ENCODE results near the gene ANTXR2.

GRCh38 chr4:80005863-80006262 lies 67.2 kb downstream of the ANTXR2 start:
- no peak for TF ChIP-seq CTCF (IDR thresholded peaks at IDR 0.05)
- no peak for TF ChIP-seq ZFX (IDR thresholded peaks at IDR 0.05; ENCODE audit: borderline replicate concordance)

All from 22Rv1 (cell line).